Neural progenitor cell (in vitro differentiated cells): ENCODE results near the gene PCNX3. TPM values are rescaled to one million over a fixed set of nuclear protein-coding genes. Genes with fewer than 3 reads are reported as not detected.
A peak's percentile ranks its signal among the peaks of the same experiment; 100 is the strongest.

Source experiments
- DNase-seq: peaks from one replicate; pipeline ENCODE4 v3.0.0-alpha.2; 2016; ENCODE audit warnings: low spot score
- H2AFZ ChIP-seq: fragments of 200-600 bp; sonication (generic); replicated peaks from 2 replicates; pipeline ENCODE4 v1.6.1; 2016; ENCODE audit warnings: antibody characterized with exemption
- H3F3A ChIP-seq: fragments of 200-600 bp; sonication (generic); 2 replicates; pipeline ENCODE4 v1.6.1; 2016; ENCODE audit warnings: antibody characterized with exemption, low read depth
- H3K27ac ChIP-seq: fragments of 200-600 bp; sonication (generic); 2 replicates; pipeline ENCODE4 v1.5.1; 2016; ENCODE audit warnings: mild to moderate bottlenecking
- H3K27me3 ChIP-seq: fragments of 200-600 bp; sonication (generic); 2 replicates; pipeline ENCODE4 v1.6.1; 2016; ENCODE audit warnings: mild to moderate bottlenecking, moderate library complexity
- H3K36me3 ChIP-seq: fragments of 200-600 bp; sonication (generic); 2 replicates; pipeline ENCODE4 v1.5.1; 2016
- H3K4me1 ChIP-seq: fragments of 200-600 bp; sonication (generic); 2 replicates; pipeline ENCODE4 v1.6.1; 2016; ENCODE audit warnings: mixed run types
- H3K4me2 ChIP-seq: fragments of 200-600 bp; sonication (generic); 2 replicates; pipeline ENCODE4 v1.6.1; 2016
- H3K4me3 ChIP-seq: fragments of 200-600 bp; sonication (generic); 2 replicates; pipeline ENCODE4 v1.5.1; 2016
- H3K79me2 ChIP-seq: fragments of 200-600 bp; sonication (generic); 2 replicates; pipeline ENCODE4 v1.6.1; 2016; ENCODE audit warnings: low read depth
- H3K9ac ChIP-seq: fragments of 200-600 bp; sonication (generic); 2 replicates; pipeline ENCODE4 v1.6.1; 2016
- H3K9me3 ChIP-seq: fragments of 200-600 bp; sonication (generic); 2 replicates; pipeline ENCODE4 v1.5.1; 2016; ENCODE audit warnings: low read depth
- H4K20me1 ChIP-seq: fragments of 200-600 bp; sonication (generic); 2 replicates; pipeline ENCODE4 v1.6.1; 2016; ENCODE audit warnings: low read depth
- H3K27ac Mint-ChIP-seq: 3 replicates; pipeline ENCODE4 v1.8.0; 2021; ENCODE audit warnings: mixed read lengths
- H3K27me3 Mint-ChIP-seq: 2 replicates; pipeline ENCODE4 v1.8.0; 2022; ENCODE audit warnings: low read depth, mild to moderate bottlenecking, inconsistent platforms, moderate library complexity, mixed read lengths; ENCODE audit not compliant: insufficient read depth
- H3K36me3 Mint-ChIP-seq: 3 replicates; pipeline ENCODE4 v1.8.0; 2021; ENCODE audit warnings: mixed read lengths
- H3K4me1 Mint-ChIP-seq: 3 replicates; pipeline ENCODE4 v1.8.0; 2021; ENCODE audit warnings: mixed read lengths
- H3K4me3 Mint-ChIP-seq: 3 replicates; pipeline ENCODE4 v1.8.0; 2021; ENCODE audit warnings: mild to moderate bottlenecking, moderate library complexity, mixed read lengths
- H3K9me3 Mint-ChIP-seq: 3 replicates; pipeline ENCODE4 v1.8.0; 2020; ENCODE audit warnings: mixed read lengths
- CTCF ChIP-seq: fragments of 200-600 bp; sonication (generic); IDR thresholded peaks from 2 replicates; pipeline ENCODE4 v1.5.1; 2017; ENCODE audit warnings: antibody characterized with exemption, mild to moderate bottlenecking
- EZH2 ChIP-seq: fragments of 200-600 bp; sonication (generic); IDR thresholded peaks from 2 replicates; pipeline ENCODE4 v1.6.1; 2017; ENCODE audit warnings: antibody characterized with exemption, mild to moderate bottlenecking, moderate library complexity
- EZH2phosphoT487 ChIP-seq: fragments of 200-600 bp; sonication (generic); IDR thresholded peaks from 2 replicates; pipeline ENCODE4 v1.6.1; 2017; ENCODE audit warnings: antibody characterized with exemption
- total RNA-seq: library from RNA; depleted of rRNA; stranded (reverse); fragments of >200 nt; gene quantifications from 2 replicates; pipeline ENCODE4 v1.2.3, GENCODE V29; 2015; ENCODE audit warnings: low replicate concordance

The PCNX3 gene
- total RNA-seq, 1 donor from 2014 or later: 6.6 TPM

- H3K4me3 ChIP-seq: no peak overlapping the region
- H3K27ac ChIP-seq: no peak overlapping the region
- no peak overlapping the region for H2AFZ ChIP-seq
Measured at GRCh38 chr11:65639623-65640482, 24.3 kb downstream of the PCNX3 start.

GRCh38 chr11:65640483-65641296 is 25.1 kb downstream of the PCNX3 start:
- H3K36me3 ChIP-seq: no peaks in the 10 kb centered on the region

More at GRCh38 chr11:65639623-65640482, 24.3 kb downstream of the PCNX3 start:
- Histone ChIP-seq H3K36me3 (no peaks in the 10 kb centered on the region), H4K20me1 (peaks cover 11% of the 10 kb centered on the region), H3K4me1 (peaks cover 16% of the 10 kb centered on the region), H3K27me3 (peaks cover 8% of the 10 kb centered on the region), H3K9me3 (no peaks in the 10 kb centered on the region), H3K9ac (no peak overlapping the region), H3K4me2 (no peak overlapping the region), H3F3A (peaks cover 27% of the 10 kb centered on the region), H3K79me2 (no peaks in the 10 kb centered on the region)
- TF ChIP-seq CTCF: no peak
- Mint-ChIP-seq H3K9me3 (no peaks in the 10 kb centered on the region), H3K27me3 (peaks cover 7% of the 10 kb centered on the region), H3K4me1 (peaks cover 28% of the 10 kb centered on the region), H3K4me3 (peak overlapping the region; percentile 33), H3K27ac (no peak overlapping the region), H3K36me3 (peaks cover 3% of the 10 kb centered on the region)
- no peak for DNase-seq

DNA sequence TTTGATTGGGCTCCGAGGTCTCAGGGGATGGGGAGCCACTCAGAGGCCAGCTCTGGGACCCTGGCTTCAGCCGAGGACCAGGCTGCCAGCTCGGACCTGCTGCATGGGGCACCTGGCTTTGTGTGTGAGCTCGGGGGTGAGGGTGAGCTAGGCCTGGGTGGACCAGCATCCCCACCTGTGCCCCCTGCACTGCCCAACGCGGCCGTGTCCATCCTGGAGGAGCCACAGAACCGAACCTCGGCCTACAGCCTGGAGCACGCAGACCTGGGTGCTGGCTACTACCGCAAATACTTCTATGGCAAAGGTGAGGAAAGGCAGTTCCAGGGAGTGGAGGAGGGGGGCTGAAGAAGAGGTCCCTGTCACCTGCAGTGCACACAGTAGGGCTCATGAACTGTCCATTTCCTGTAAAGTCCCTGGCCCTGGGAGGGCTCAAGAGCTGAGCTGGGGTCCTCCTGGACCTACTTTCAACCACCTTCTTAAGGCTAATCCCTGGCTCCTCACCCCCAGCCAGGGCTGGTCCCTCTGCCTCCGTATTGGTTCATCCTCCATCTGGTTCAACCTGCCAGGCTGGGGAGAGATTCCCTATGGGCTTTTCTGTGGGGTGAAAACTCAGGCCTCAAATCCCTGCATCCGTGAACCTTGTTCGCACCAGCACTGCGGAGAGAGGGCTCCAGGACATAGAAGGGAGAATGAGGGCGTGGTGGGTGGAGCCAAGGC is 25.9 kb downstream of the PCNX3 start:
- peak overlapping the region; percentile 69 for H3K4me2 ChIP-seq
- peaks cover 25% of the 10 kb centered on the region for H3F3A ChIP-seq
- H3K4me3 ChIP-seq: no peak overlapping the region
- H3K4me1 ChIP-seq: peaks cover 16% of the 10 kb centered on the region
- peak overlapping the region; percentile 21 for H3K27ac Mint-ChIP-seq
- H3K9me3 Mint-ChIP-seq: no peaks in the 10 kb centered on the region
- peaks cover 31% of the 10 kb centered on the region for H3K4me1 Mint-ChIP-seq
- H3K36me3 ChIP-seq: no peaks in the 10 kb centered on the region
- H3K27me3 Mint-ChIP-seq: peaks cover 7% of the 10 kb centered on the region
- no peaks in the 10 kb centered on the region for H3K9me3 ChIP-seq
- H4K20me1 ChIP-seq: peaks cover 11% of the 10 kb centered on the region
- H3K4me3 Mint-ChIP-seq: peak overlapping the region; percentile 21
- no peaks in the 10 kb centered on the region for H3K79me2 ChIP-seq
- TF ChIP-seq EZH2phosphoT487 (no peak), CTCF (no peak), EZH2 (no peak)
- no peak overlapping the region for H3K27ac ChIP-seq
- H3K36me3 Mint-ChIP-seq: no peaks in the 10 kb centered on the region
- H3K9ac ChIP-seq: no peak overlapping the region
- H2AFZ ChIP-seq: no peak overlapping the region
- no peak for DNase-seq
- H3K27me3 ChIP-seq: peaks cover 12% of the 10 kb centered on the region

More at GRCh38 chr11:65640483-65641296, 25.1 kb downstream of the PCNX3 start:
- no peaks in the 10 kb centered on the region for H3K79me2 ChIP-seq
- no peak overlapping the region for H3K27ac ChIP-seq
- no peak overlapping the region for H2AFZ ChIP-seq
- no peak overlapping the region for H3K4me2 ChIP-seq
- Mint-ChIP-seq H3K27me3 (peaks cover 7% of the 10 kb centered on the region), H3K4me3 (no peak overlapping the region), H3K9me3 (no peaks in the 10 kb centered on the region), H3K36me3 (no peaks in the 10 kb centered on the region), H3K4me1 (peaks cover 30% of the 10 kb centered on the region), H3K27ac (no peak overlapping the region)
- H3K9ac ChIP-seq: no peak overlapping the region
- peaks cover 16% of the 10 kb centered on the region for H3K4me1 ChIP-seq
- no peak for TF ChIP-seq EZH2
- no peak for TF ChIP-seq CTCF
- no peak for TF ChIP-seq EZH2phosphoT487
- peaks cover 11% of the 10 kb centered on the region for H4K20me1 ChIP-seq
- H3K27me3 ChIP-seq: peaks cover 8% of the 10 kb centered on the region
- no peak overlapping the region for H3K4me3 ChIP-seq
- H3F3A ChIP-seq: peaks cover 27% of the 10 kb centered on the region
- DNase-seq: no peak
- no peaks in the 10 kb centered on the region for H3K9me3 ChIP-seq
